GM12874 (cell line): Measurements from ENCODE around the gene NRBF2.

Experiments used
- TF ChIP-seq, protein P1 (sequence below): IDR thresholded peaks from 2 replicates; pipeline ENCODE4 v1.5.1; 2011; ENCODE audit warnings: low read depth, mild to moderate bottlenecking, control low read depth, low read length, moderate library complexity; ENCODE audit not compliant: insufficient read depth

Gene NRBF2

DNA sequence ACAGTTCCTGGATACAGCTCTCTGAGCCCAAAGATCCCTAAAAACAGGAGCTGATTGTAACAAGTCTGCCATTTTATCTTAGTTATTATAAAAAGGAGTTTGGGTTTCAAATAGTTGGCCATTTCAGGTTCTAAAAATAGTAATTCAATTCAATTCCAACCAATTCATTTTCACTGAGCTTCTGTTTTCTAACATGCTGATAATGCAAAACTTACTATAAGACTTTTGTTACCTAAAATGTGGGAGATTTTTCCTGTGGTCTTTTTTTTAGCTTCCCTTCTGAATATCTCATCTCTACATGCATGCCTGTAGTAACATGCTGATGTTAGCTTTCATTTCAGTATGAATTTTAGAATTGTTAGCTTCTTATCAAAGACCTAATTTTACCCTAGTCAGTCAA is 13.4 kb downstream of the NRBF2 start:
- TF ChIP-seq, protein P1, sequence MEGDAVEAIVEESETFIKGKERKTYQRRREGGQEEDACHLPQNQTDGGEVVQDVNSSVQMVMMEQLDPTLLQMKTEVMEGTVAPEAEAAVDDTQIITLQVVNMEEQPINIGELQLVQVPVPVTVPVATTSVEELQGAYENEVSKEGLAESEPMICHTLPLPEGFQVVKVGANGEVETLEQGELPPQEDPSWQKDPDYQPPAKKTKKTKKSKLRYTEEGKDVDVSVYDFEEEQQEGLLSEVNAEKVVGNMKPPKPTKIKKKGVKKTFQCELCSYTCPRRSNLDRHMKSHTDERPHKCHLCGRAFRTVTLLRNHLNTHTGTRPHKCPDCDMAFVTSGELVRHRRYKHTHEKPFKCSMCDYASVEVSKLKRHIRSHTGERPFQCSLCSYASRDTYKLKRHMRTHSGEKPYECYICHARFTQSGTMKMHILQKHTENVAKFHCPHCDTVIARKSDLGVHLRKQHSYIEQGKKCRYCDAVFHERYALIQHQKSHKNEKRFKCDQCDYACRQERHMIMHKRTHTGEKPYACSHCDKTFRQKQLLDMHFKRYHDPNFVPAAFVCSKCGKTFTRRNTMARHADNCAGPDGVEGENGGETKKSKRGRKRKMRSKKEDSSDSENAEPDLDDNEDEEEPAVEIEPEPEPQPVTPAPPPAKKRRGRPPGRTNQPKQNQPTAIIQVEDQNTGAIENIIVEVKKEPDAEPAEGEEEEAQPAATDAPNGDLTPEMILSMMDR = no peak

DNA sequence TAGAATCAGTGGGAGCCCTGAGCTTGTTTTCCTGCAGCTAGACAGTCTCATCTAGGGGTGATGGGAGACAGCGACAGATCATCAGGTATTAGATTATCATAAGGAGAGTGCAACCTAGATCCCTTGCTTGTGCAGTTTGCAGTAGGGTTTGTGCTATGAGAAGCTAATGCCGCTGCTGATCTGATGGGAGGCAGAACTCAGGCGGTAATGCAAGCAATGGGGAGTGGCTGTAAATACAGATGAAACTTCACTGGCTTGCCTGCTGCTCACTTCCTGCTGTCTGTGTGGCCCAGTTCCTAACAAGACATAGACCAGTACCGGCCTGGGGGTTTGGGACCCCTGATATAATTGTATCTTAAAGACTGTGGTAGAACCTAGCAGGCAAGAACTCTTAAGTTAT is 17.6 kb downstream of the NRBF2 start:
- TF ChIP-seq, protein P1 = no peak

- TF ChIP-seq, protein P1 = no peak
Observed at GRCh38 chr10:63154546-63155387, 21.6 kb downstream of the NRBF2 start.

GRCh38 chr10:63155388-63156020 is 22.4 kb downstream of the NRBF2 start:
- TF ChIP-seq, protein P1 = no peak

DNA sequence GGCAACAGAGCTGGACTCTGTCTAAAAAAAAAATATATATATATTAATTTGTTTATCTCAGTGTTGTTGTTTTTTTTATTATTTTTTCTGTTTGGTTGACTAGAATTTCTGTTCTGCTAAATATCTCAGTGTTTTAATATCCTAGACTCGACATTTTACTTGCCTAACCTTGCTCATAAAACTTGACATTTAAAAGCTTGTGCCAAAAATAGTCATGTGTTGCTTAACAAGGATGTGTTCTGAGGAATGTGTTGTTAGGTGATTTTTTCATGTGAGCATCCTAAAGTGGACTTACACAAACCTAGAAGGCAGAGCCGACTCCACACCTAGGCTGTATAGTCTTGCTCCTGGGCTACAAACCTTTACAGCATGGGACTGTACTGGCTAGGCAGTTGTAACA is 23.1 kb downstream of the NRBF2 start:
- TF ChIP-seq, protein P1 = no peak

- TF ChIP-seq, protein P1 = peak; percentile 60
Observed at GRCh38 chr10:63157845-63158624, 24.9 kb downstream of the NRBF2 start.

DNA sequence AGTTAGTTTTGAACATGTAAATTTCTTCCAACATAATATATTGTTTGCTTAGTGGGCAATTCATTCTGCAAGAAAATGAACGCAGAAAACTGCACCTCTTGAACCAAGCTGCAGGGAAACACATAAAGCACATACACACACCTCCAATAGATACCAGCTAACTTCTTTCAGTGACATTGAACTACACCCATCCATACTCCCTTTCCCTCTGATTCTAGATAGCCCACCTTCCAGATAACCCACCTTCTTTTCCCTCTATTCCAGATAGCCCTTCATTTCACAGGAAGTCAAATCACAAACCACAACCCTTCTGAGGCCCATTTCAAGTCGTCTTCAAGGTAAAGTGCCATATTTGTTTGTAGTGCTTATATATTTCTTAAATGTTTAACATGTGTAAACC is 28.5 kb downstream of the NRBF2 start:
- TF ChIP-seq, protein P1 = no peak
